Measurements from ENCODE around the gene NHLH2. TPM values are rescaled to one million over a fixed set of nuclear protein-coding genes. Genes with fewer than 3 reads are reported as not detected.

The NHLH2 gene
- total RNA-seq, 1 donor from 2014 or later: 1.9 TPM

DNA sequence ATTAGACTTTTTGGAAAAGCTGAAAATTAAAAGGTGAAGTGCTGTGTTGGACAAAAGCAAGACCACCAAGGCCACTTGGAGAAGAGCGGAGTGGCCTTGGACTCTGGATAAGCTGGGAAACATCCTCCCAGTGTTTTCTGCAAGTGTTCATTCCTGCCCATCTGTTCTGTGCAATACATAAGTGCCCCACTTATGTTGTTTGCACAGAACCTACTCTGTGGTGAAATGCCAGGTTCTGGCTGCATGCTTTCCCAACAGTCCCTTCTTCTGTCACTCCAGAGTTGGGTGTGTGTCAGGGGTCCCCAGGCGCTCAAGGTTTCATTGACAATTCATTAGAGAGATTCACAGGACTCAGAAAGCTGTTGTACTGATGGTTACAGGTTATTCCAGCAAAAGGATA, 30.3 kb downstream of the NHLH2 start:
- Mint-ChIP-seq H3K9me3 (no peaks in the 10 kb centered on the region), H3K27ac (peak overlapping the region; percentile 64), H3K36me3 (no peaks in the 10 kb centered on the region), H3K27me3 (ENCODE audit: low read depth) (no peaks in the 10 kb centered on the region), H3K4me1 (peaks cover 14% of the 10 kb centered on the region), H3K4me3 (no peak overlapping the region)
- TF ChIP-seq, protein P1, sequence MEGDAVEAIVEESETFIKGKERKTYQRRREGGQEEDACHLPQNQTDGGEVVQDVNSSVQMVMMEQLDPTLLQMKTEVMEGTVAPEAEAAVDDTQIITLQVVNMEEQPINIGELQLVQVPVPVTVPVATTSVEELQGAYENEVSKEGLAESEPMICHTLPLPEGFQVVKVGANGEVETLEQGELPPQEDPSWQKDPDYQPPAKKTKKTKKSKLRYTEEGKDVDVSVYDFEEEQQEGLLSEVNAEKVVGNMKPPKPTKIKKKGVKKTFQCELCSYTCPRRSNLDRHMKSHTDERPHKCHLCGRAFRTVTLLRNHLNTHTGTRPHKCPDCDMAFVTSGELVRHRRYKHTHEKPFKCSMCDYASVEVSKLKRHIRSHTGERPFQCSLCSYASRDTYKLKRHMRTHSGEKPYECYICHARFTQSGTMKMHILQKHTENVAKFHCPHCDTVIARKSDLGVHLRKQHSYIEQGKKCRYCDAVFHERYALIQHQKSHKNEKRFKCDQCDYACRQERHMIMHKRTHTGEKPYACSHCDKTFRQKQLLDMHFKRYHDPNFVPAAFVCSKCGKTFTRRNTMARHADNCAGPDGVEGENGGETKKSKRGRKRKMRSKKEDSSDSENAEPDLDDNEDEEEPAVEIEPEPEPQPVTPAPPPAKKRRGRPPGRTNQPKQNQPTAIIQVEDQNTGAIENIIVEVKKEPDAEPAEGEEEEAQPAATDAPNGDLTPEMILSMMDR (IDR thresholded peaks at IDR 0.05; ENCODE audit: unreplicated experiment): no peak
- DNase-seq (ENCODE audit: low spot score in 2 of 2, unreplicated experiment in 2 of 2): no peak

DNA sequence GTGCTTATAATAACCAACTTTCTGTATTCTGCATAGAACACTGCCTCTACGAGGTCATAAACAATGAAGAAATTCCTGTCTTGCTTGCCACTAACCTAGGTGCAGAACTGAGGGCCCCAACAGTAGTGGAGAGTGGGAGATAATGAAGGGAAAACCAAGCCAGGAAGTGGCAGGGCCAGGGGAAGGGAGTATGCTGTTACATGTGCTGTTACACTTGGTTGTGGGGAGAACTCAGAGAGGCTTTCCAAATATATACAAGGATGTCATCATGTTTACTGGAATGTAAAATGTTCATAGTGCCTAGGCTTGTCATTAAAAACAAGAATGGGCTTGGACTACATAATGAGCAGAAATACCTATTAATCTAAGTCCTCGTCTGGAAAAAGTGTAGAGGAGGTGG, 31.1 kb downstream of the NHLH2 start:
- H3K36me3 Mint-ChIP-seq: no peaks in the 10 kb centered on the region
- H3K4me1 Mint-ChIP-seq: peaks cover 14% of the 10 kb centered on the region
- TF ChIP-seq, protein P1 (IDR thresholded peaks at IDR 0.05; ENCODE audit: unreplicated experiment): no peak
- H3K9me3 Mint-ChIP-seq: no peaks in the 10 kb centered on the region
- no peak overlapping the region for H3K4me3 Mint-ChIP-seq
- DNase-seq (ENCODE audit: low spot score in 2 of 2, unreplicated experiment in 2 of 2): no peak
- H3K27me3 Mint-ChIP-seq (ENCODE audit: low read depth): no peaks in the 10 kb centered on the region
- no peak overlapping the region for H3K27ac Mint-ChIP-seq

DNA sequence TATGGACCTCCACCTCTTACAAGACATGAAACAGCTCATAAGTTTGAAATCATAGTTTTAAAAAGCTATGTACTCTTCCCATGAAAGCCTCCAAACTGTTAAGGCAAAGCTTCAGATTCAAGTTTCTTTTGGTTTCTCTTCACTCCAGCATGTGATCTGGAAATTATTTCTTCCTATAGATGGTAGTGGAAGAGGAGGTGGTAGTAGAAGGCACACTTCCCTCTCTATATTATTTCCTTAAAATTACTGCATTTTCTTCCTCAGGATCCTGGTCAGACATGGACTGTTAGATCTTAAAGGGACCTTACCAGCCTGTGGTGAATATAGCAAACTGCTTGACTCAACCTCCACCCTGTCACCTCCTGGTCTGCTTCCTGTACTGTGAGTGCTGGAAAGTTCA, 31.9 kb downstream of the NHLH2 start:
- H3K27ac Mint-ChIP-seq: no peak overlapping the region
- no peaks in the 10 kb centered on the region for H3K9me3 Mint-ChIP-seq
- no peak overlapping the region for H3K4me3 Mint-ChIP-seq
- H3K27me3 Mint-ChIP-seq (ENCODE audit: low read depth): no peaks in the 10 kb centered on the region
- H3K36me3 Mint-ChIP-seq: no peaks in the 10 kb centered on the region
- H3K4me1 Mint-ChIP-seq: peaks cover 14% of the 10 kb centered on the region
- DNase-seq (ENCODE audit: low spot score in 2 of 2, unreplicated experiment in 2 of 2): no peak
- TF ChIP-seq, protein P1 (IDR thresholded peaks at IDR 0.05; ENCODE audit: unreplicated experiment): no peak

- Mint-ChIP-seq H3K9me3 (no peaks in the 10 kb centered on the region), H3K27ac (no peak overlapping the region), H3K36me3 (no peaks in the 10 kb centered on the region), H3K27me3 (ENCODE audit: low read depth) (no peaks in the 10 kb centered on the region), H3K4me1 (peaks cover 14% of the 10 kb centered on the region), H3K4me3 (no peak overlapping the region)
- DNase-seq (ENCODE audit: low spot score in 2 of 2, unreplicated experiment in 2 of 2): peak in 1 of 2 experiments; percentile 55
- TF ChIP-seq, protein P1 (IDR thresholded peaks at IDR 0.05; ENCODE audit: unreplicated experiment): peak; percentile 66
Observed at GRCh38 chr1:115807723-115808122, 33.2 kb downstream of the NHLH2 start.

- DNase-seq (ENCODE audit: low spot score in 2 of 2, unreplicated experiment in 2 of 2): no peak
- H3K4me3 Mint-ChIP-seq: no peak overlapping the region
- no peaks in the 10 kb centered on the region for H3K27me3 Mint-ChIP-seq (ENCODE audit: low read depth)
- TF ChIP-seq, protein P1 (IDR thresholded peaks at IDR 0.05; ENCODE audit: unreplicated experiment): no peak
- H3K9me3 Mint-ChIP-seq: no peaks in the 10 kb centered on the region
- H3K27ac Mint-ChIP-seq: no peak overlapping the region
- H3K36me3 Mint-ChIP-seq: no peaks in the 10 kb centered on the region
- peaks cover 6% of the 10 kb centered on the region for H3K4me1 Mint-ChIP-seq
Observed at GRCh38 chr1:115805597-115805996, 35.3 kb downstream of the NHLH2 start.

GRCh38 chr1:115802416-115802815, 38.5 kb downstream of the NHLH2 start:
- DNase-seq (ENCODE audit: low spot score in 2 of 2, unreplicated experiment in 2 of 2): no peak
- Mint-ChIP-seq H3K4me1 (no peaks in the 10 kb centered on the region), H3K9me3 (no peaks in the 10 kb centered on the region), H3K4me3 (no peak overlapping the region), H3K27ac (no peak overlapping the region), H3K36me3 (no peaks in the 10 kb centered on the region), H3K27me3 (ENCODE audit: low read depth) (no peaks in the 10 kb centered on the region)
- TF ChIP-seq, protein P1 (IDR thresholded peaks at IDR 0.05; ENCODE audit: unreplicated experiment): no peak
